Uterus (tissue), 4 donors: ENCODE measurements around the gene DBF4B. TPM values are rescaled to one million over a fixed set of nuclear protein-coding genes. Genes with fewer than 3 reads are reported as not detected.

ENCODE experiments used
- DNase-seq, 2 donors: peaks; one replicate each; pipeline ENCODE4 v3.0.0-alpha.2; 2019 to 2020
- H3K27ac ChIP-seq, 2 donors: fragments of 200-600 bp; sonication (generic); 1 replicate in 1 of 2; 2 replicates in 1 of 2; pipeline ENCODE4 v1.5.1; 2016 to 2018
- H3K27me3 ChIP-seq, 2 donors: fragments of 200-600 bp; sonication (generic); one replicate each; pipeline ENCODE4 v1.5.1; 2018 to 2019; ENCODE audit warnings: control low read depth in 1 of 2
- H3K36me3 ChIP-seq, 2 donors: fragments of 200-600 bp; sonication (generic); one replicate each; pipeline ENCODE4 v1.5.1; 2019; ENCODE audit warnings: control low read depth in 1 of 2
- H3K4me1 ChIP-seq, 2 donors: fragments of 200-600 bp; sonication (generic); one replicate each; pipeline ENCODE4 v1.5.1; 2018 to 2019; ENCODE audit warnings: control low read depth in 1 of 2
- H3K4me3 ChIP-seq, 2 donors: fragments of 200-600 bp; sonication (generic); 1 replicate in 1 of 2; 2 replicates in 1 of 2; pipeline ENCODE4 v1.5.1; 2018 to 2019; ENCODE audit warnings: mild to moderate bottlenecking in 1 of 2
- H3K9me3 ChIP-seq, 2 donors: fragments of 200-600 bp; sonication (generic); one replicate each; pipeline ENCODE4 v1.5.1; 2019; ENCODE audit warnings: control low read depth in 1 of 2
- POLR2A ChIP-seq, 2 donors: fragments of 450-650 bp; IDR thresholded peaks; one replicate each; pipeline ENCODE4 v1.6.1; 2016; ENCODE audit warnings: antibody characterized with exemption in 2 of 2, mild to moderate bottlenecking in 1 of 2, moderate library complexity in 1 of 2
- intact Hi-C: fragments of 100-400 bp; cut with DNase I; formaldehyde crosslinking; loops from one replicate; pipeline ENCODE4 v1.15.1; 2023; ENCODE audit warnings: low total_unique reads
- total RNA-seq, 4 donors: library from RNA; depleted of rRNA in 3 of 4; stranded (reverse); fragments of >200 nt in 3 of 4; gene quantifications; one replicate each; pipeline versions ENCODE4 v1.1.0 to v1.2.4, GENCODE V29; 2014 to 2023
- TF ChIP-seq, protein P1 (sequence below), 4 experiments: fragments of 200-600 bp in 2 of 4; fragments of 450-650 bp in 2 of 4; sonication (generic) in 2 of 4; IDR thresholded peaks; one replicate each; pipeline ENCODE4 v1.5.1; 2016 to 2019; ENCODE audit warnings: antibody characterized with exemption in 4 of 4, mild to moderate bottlenecking in 2 of 4, moderate library complexity in 1 of 4
- donor health status: DM: yes; HTN: yes; CAD: no.

DBF4B gene
- total RNA-seq, 4 donors from 2014 or later, result 2.3 to 10.5 (median 9.3) TPM; not detected in 1

DNA sequence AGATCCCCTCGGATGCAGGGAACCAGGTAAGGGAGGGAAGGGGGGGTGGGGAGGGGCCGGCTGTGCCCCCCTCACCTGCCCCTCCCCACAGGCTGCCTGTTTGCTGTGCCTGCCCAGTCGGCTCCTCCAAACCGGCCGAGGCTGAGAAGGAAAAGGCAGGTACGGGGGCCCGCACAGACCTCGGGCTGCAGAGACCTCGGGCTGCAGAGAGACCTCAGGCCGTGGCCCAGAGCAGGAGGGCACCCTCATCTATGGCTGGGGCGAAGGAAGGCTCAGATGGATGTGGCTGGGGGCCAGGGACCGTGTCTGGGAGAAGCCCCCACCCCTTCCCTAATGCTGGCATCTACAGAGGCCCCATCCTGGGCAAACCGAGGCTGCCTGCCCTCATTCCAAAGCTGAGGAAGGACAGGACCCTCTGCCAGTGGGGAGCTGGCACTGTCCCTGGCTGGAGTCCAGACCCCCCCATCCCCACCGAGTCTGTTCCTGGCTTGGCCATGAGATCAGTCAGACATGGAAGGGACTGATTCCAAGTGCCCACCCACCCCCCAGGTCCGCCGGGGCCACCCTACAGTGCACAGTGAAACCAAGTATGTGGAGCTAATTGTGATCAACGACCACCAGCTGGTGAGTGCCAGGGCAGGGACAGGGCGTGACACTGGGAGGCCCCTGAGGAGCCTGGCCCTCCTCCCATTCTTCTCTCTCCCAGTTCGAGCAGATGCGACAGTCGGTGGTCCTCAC is 64.0 kb downstream of the DBF4B start:
- no peak overlapping the region for H3K27ac ChIP-seq
- H3K4me3 ChIP-seq, result no peak overlapping the region
- peaks cover 0 to 5% of the 10 kb centered on the region in 2 donors for H3K4me1 ChIP-seq
- no peaks in the 10 kb centered on the region for H3K9me3 ChIP-seq
- no peak for DNase-seq
- H3K36me3 ChIP-seq, result no peaks in the 10 kb centered on the region
- intact Hi-C loops, result loop anchor here (5.0 kb wide), 1 partner anchor 260 kb away; no protein-coding TSS in a partner anchor
- H3K27me3 ChIP-seq, result no peaks in the 10 kb centered on the region
- TF ChIP-seq, protein P1, sequence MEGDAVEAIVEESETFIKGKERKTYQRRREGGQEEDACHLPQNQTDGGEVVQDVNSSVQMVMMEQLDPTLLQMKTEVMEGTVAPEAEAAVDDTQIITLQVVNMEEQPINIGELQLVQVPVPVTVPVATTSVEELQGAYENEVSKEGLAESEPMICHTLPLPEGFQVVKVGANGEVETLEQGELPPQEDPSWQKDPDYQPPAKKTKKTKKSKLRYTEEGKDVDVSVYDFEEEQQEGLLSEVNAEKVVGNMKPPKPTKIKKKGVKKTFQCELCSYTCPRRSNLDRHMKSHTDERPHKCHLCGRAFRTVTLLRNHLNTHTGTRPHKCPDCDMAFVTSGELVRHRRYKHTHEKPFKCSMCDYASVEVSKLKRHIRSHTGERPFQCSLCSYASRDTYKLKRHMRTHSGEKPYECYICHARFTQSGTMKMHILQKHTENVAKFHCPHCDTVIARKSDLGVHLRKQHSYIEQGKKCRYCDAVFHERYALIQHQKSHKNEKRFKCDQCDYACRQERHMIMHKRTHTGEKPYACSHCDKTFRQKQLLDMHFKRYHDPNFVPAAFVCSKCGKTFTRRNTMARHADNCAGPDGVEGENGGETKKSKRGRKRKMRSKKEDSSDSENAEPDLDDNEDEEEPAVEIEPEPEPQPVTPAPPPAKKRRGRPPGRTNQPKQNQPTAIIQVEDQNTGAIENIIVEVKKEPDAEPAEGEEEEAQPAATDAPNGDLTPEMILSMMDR (IDR thresholded peaks at IDR 0.05), result no peak
- no peak for TF ChIP-seq POLR2A (IDR thresholded peaks at IDR 0.05)

DNA sequence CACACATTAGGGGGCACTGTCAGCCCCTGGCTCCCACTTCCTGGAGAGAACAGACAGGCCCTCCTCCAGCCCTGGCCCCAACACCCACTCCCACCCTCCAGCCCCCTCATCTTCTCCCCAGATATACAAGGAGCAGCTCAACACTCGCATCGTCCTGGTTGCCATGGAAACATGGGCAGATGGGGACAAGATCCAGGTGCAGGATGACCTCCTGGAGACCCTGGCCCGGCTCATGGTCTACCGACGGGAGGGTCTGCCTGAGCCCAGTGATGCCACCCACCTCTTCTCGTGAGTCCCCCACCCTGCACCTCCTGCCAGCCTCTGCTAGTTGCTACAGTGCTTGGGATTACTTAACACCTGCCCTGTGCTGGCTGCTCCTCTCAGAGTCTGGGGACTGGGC is 64.7 kb downstream of the DBF4B start:
- no peak for DNase-seq
- Histone ChIP-seq H3K4me3 (no peak overlapping the region), H3K4me1 (peaks cover 0 to 5% of the 10 kb centered on the region in 2 donors), H3K27me3 (no peaks in the 10 kb centered on the region), H3K27ac (no peak overlapping the region), H3K9me3 (no peaks in the 10 kb centered on the region), H3K36me3 (no peaks in the 10 kb centered on the region)
- intact Hi-C loops, result loop anchor here (5.0 kb wide), 1 partner anchor 259 kb away; no protein-coding TSS in a partner anchor
- TF ChIP-seq POLR2A (IDR thresholded peaks at IDR 0.05), result no peak
- TF ChIP-seq, protein P1 (IDR thresholded peaks at IDR 0.05), result no peak

DNA sequence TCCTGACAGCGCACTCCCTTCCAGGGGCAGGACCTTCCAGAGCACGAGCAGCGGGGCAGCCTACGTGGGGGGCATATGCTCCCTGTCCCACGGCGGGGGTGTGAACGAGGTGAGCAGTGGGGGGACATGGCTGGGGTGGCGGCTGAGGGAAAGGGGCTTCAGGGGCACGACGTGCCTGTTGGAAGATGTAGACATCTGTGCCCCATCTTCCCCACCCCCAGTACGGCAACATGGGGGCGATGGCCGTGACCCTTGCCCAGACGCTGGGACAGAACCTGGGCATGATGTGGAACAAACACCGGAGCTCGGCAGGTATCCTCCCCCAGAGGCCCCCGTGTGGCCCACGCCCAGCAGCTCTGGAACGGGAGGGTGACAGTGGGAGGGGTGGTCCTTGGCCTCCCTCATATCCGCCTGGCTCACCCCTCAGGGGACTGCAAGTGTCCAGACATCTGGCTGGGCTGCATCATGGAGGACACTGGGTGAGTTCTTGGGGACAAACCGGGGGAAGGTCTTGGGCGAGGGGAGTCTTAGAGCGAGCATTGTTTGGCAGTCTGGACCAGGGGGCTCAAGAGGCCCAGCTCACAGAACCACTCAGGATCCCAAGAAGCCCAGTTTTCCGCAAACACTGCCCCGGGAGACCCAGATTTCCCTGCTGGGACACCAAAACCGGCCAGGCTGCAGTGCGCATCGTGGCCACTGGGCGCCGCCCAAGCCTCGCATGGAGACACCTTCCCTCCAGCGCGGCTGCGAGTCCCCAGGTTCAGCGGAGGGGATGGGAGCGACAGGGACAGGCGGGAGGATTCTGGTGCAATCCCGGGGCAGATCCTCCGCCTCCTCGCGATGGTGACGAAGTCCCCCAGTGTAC is 66.0 kb downstream of the DBF4B start:
- H3K27ac ChIP-seq, result peak overlapping the region; percentile 9 to 26
- TF ChIP-seq, protein P1 (IDR thresholded peaks at IDR 0.05), result peak; percentile 97 to 100 (median 99)
- TF ChIP-seq POLR2A (IDR thresholded peaks at IDR 0.05), result no peak
- H3K9me3 ChIP-seq, result no peaks in the 10 kb centered on the region
- H3K4me1 ChIP-seq, result peaks cover 0 to 6% of the 10 kb centered on the region in 2 donors
- no peaks in the 10 kb centered on the region for H3K27me3 ChIP-seq
- intact Hi-C loops, result loop anchor here (5.0 kb wide), 2 partner anchors 93 to 258 kb away; no protein-coding TSS in a partner anchor
- no peaks in the 10 kb centered on the region for H3K36me3 ChIP-seq
- DNase-seq, result peak; percentile 85 to 88
- peak overlapping the region; percentile 57 to 70 for H3K4me3 ChIP-seq

DNA sequence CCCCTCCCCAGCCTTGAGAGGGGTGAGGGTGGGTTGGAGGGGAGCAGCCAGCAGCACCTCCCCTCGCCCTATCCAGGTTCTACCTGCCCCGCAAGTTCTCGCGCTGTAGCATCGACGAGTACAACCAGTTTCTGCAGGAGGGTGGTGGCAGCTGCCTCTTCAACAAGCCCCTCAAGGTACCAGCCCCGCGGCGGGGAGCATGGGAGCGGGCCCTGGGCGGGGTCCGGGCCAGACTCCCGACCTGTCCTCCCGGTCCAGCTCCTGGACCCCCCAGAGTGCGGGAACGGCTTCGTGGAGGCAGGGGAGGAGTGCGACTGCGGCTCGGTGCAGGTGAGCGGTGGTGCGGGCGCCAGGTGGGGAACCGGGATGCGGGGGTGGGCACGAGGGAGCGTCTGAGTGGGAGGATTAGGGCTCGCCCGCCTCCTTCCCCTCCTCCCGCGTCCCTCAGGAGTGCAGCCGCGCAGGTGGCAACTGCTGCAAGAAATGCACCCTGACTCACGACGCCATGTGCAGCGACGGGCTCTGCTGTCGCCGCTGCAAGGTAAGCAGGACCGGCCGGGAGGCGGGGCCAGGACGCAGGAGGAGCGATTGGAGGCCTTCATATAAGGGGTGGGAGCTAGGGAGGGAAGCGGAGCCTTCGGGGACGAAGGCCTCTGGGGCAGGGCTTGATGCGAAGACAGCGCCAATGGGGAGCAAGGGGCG is 66.8 kb downstream of the DBF4B start:
- Histone ChIP-seq H3K4me1 (peaks cover 0 to 9% of the 10 kb centered on the region in 2 donors), H3K36me3 (no peaks in the 10 kb centered on the region), H3K9me3 (no peaks in the 10 kb centered on the region), H3K27me3 (no peaks in the 10 kb centered on the region), H3K27ac (peak overlapping the region; percentile 9 to 26), H3K4me3 (peak overlapping the region; percentile 57 to 70)
- TF ChIP-seq POLR2A (IDR thresholded peaks at IDR 0.05), result no peak
- TF ChIP-seq, protein P1 (IDR thresholded peaks at IDR 0.05), result no peak
- intact Hi-C loops, result loop anchor here (5.0 kb wide), 1 partner anchor 92 kb away; no protein-coding TSS in a partner anchor
- peak in 1 of 2 donors; percentile 98 for DNase-seq
